SW 1271 (cell line): Measurements from ENCODE around the gene CACNA1A.

ENCODE experiments used
- DNase-seq, 2 experiments: peaks; one replicate each; lab custom pipeline; 2025; lab: John Stamatoyannopoulos, UW

Gene CACNA1A

GRCh38 chr19:13163609-13164342 lies 342.5 kb downstream of the CACNA1A start:
- peak; percentile 70 to 84 for DNase-seq

GRCh38 chr19:13162724-13163608 lies 343.3 kb downstream of the CACNA1A start:
- DNase-seq, result peak; percentile 95 to 97

GRCh38 chr19:13160557-13160956 lies 345.7 kb downstream of the CACNA1A start:
- peak in 1 of 2 experiments; percentile 16 for DNase-seq

DNA sequence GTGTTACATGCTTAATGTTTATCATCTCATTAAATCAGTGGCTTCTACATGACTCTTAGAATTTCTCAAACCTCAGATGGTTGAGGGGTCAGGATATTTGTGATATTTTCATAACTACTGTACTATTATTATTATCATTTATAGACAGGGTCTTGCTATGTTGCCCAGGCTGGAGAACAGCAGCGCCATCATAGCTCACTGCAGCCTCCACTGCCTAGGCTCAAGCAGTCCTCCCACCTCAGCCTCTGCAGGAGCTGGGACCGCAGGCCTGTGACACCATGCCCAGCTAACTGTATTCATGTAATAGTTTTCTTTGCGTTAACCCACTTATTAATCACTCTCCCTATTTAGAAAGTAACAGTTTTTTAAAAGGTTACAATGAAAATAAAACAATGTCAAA lies 346.6 kb downstream of the CACNA1A start:
- DNase-seq, result no peak
